MCF 10A (cell line): Measurements from ENCODE around the gene NPHS1. TPM values are rescaled to one million over a fixed set of nuclear protein-coding genes. Genes with fewer than 3 reads are reported as not detected.
"Not testable (repeated sequence)": the region's sequence is repeated elsewhere in the genome, so short reads cannot be mapped to it uniquely, and the experiment has no call there.

Experiments used
- BruUV-seq: library from RNA; stranded (reverse); fragments of 400-500 nt; replicated peaks from 2 replicates; lab custom pipeline; 2021; lab: Mats Ljungman, UMichigan
- CTCF ChIA-PET: fragments of 300-600 bp; sonication (Branson Sonifier 250); formaldehyde crosslinking; extraction: SDS; loops from one replicate; lab custom pipeline; 2021; ENCODE audit warnings: antibody characterized with exemption, inconsistent platforms; lab: Yijun Ruan, JAX
- POLR2A ChIA-PET: fragments of 300-600, 350-650 bp; sonication (Branson Sonifier 250); formaldehyde crosslinking; extraction: SDS; loops from one replicate; lab custom pipeline; 2020; ENCODE audit warnings: antibody characterized with exemption, inconsistent platforms; lab: Yijun Ruan, JAX
- DNase-seq: peaks from one replicate; pipeline ENCODE4 v3.0.0-alpha.2; 2018; ENCODE audit not compliant: unreplicated experiment
- H3K27ac Mint-ChIP-seq: one replicate; pipeline ENCODE4 v1.8.0; 2022; ENCODE audit warnings: mild to moderate bottlenecking, low read depth, mixed read lengths; ENCODE audit not compliant: unreplicated experiment
- H3K27me3 Mint-ChIP-seq: one replicate; pipeline ENCODE4 v1.8.0; 2022; ENCODE audit warnings: mixed read lengths; ENCODE audit not compliant: insufficient read depth, unreplicated experiment
- H3K36me3 Mint-ChIP-seq: one replicate; pipeline ENCODE4 v1.8.0; 2022; ENCODE audit warnings: mild to moderate bottlenecking, moderate library complexity, mixed read lengths; ENCODE audit not compliant: insufficient read depth, unreplicated experiment
- H3K4me1 Mint-ChIP-seq: one replicate; pipeline ENCODE4 v1.8.0; 2022; ENCODE audit warnings: mixed read lengths; ENCODE audit not compliant: insufficient read depth, unreplicated experiment
- H3K4me3 Mint-ChIP-seq: one replicate; pipeline ENCODE4 v1.8.0; 2022; ENCODE audit warnings: mild to moderate bottlenecking, moderate library complexity, mixed read lengths; ENCODE audit not compliant: unreplicated experiment
- H3K9me3 Mint-ChIP-seq: one replicate; pipeline ENCODE4 v1.8.0; 2022; ENCODE audit warnings: mixed read lengths; ENCODE audit not compliant: unreplicated experiment
- intact Hi-C: fragments of 100-400 bp; cut with micrococcal nuclease; formaldehyde crosslinking; loops from 2 replicates; pipeline ENCODE4 v1.14.1; 2022
- total RNA-seq: library from RNA; stranded (reverse); gene quantifications from 2 replicates; pipeline ENCODE4 v1.2.3, GENCODE V29; 2022
- TF ChIP-seq, protein P1 (sequence below): fragments of 200-600 bp; IDR thresholded peaks from one replicate; pipeline ENCODE4 v1.8.0; 2022; ENCODE audit warnings: antibody characterized with exemption, mild to moderate bottlenecking; ENCODE audit not compliant: unreplicated experiment

Gene NPHS1
- total RNA-seq, 1 experiment from 2014 or later: not detected

DNA sequence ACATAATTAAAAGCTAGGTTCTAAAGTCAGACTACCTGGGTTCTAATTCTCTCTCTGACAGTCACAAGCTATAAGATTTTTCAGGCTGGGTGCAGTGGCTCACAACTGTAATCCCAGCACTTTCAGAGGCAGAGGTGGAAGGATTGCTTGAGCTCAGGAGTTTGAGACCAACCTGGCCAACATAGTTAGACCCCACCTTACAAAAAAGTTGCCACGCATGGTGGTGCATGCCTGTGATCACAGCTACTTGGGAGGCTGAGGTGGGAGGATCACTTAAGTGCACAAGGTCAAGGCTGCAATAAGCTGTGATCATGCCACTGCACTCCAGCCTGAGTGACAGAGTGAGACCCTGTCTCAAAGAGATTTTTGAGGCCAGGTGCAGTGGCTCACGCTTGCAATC is 42.0 kb upstream of the NPHS1 start:
- TF ChIP-seq, protein P1, sequence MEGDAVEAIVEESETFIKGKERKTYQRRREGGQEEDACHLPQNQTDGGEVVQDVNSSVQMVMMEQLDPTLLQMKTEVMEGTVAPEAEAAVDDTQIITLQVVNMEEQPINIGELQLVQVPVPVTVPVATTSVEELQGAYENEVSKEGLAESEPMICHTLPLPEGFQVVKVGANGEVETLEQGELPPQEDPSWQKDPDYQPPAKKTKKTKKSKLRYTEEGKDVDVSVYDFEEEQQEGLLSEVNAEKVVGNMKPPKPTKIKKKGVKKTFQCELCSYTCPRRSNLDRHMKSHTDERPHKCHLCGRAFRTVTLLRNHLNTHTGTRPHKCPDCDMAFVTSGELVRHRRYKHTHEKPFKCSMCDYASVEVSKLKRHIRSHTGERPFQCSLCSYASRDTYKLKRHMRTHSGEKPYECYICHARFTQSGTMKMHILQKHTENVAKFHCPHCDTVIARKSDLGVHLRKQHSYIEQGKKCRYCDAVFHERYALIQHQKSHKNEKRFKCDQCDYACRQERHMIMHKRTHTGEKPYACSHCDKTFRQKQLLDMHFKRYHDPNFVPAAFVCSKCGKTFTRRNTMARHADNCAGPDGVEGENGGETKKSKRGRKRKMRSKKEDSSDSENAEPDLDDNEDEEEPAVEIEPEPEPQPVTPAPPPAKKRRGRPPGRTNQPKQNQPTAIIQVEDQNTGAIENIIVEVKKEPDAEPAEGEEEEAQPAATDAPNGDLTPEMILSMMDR: no peak
- ChIA-PET POLR2A (interaction anchor here (0.7 to 1.1 kb wide), 2 partner anchors 11 to 247 kb away, joined by 3 to 4 read pairs; no protein-coding TSS in a partner anchor), CTCF (interaction anchor here (0.7 to 2.3 kb wide), 3 partner anchors 12 to 134 kb away, joined by 4 to 13 read pairs (median 10); no protein-coding TSS in a partner anchor)
- DNase-seq: no peak
- intact Hi-C loops: no loop called here
- no TSS peak for BruUV-seq
- H3K9me3 Mint-ChIP-seq: no peaks in the 10 kb centered on the region
- H3K4me1 Mint-ChIP-seq: no peaks in the 10 kb centered on the region
- H3K36me3 Mint-ChIP-seq: peaks cover 58% of the 10 kb centered on the region
- H3K4me3 Mint-ChIP-seq: no peak overlapping the region
- no peaks in the 10 kb centered on the region for H3K27me3 Mint-ChIP-seq
- H3K27ac Mint-ChIP-seq: no peak overlapping the region

DNA sequence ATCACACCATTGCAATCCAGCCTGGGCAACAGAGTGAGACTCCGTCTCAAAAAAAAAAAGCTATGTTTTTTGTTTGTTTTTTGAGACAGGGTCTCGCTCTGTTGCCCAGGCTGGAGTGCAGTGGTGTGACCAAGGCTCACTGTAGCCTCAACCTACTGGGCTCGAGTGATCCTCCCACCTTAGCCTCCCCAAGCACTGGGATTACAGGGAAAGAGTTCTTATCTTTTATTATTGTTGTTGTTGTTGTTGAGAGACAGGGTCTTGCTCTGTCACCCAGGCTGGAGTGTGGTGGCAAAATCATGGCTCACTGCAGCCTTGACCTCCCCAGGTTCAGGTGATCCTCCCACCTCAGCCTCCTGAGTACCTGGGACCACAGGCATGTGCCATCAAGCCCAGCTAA is 39.5 kb upstream of the NPHS1 start:
- H3K9me3 Mint-ChIP-seq, H3K4me1 Mint-ChIP-seq, DNase-seq, intact Hi-C loops, H3K27me3 Mint-ChIP-seq, BruUV-seq, H3K4me3 Mint-ChIP-seq, H3K27ac Mint-ChIP-seq: not testable (repeated sequence)
- CTCF ChIA-PET: interaction anchor here (1.0 to 2.9 kb wide), 3 partner anchors 10 to 39 kb away, joined by 3 to 22 read pairs (median 5); no protein-coding TSS in a partner anchor
- POLR2A ChIA-PET: interaction anchor here (0.7 kb wide), 1 partner anchor 626 kb away, joined by 3 read pairs; no protein-coding TSS in a partner anchor
- H3K36me3 Mint-ChIP-seq: peaks cover 82% of the 10 kb centered on the region

DNA sequence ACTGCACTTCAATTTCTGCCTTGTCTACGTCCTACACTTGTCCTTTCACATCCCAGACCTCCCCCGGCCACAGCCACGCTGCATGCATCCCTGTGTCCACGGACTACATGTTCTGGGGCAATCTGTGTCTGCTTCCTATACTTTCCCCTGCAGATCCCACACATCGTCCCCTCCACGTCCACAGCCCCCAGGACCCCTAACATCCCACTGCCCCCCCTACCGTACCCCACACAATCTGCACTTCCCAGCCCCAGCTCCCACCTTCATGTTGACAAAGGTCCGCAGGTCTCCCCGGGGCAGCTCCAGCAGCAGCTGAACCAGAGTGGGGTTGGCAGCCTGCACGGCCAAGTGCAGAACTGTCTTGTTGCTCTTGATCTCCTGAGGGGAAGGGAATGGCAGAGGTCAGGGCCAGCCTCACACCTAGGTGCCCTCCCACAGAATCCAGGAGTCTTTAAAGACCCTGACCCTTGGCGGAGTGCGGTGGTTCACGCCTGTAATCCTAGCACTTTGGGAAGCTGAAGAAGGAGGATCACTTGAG is 37.9 kb upstream of the NPHS1 start:
- Mint-ChIP-seq H3K9me3 (no peaks in the 10 kb centered on the region), H3K4me1 (no peaks in the 10 kb centered on the region), H3K36me3 (peaks cover 78% of the 10 kb centered on the region), H3K4me3 (no peak overlapping the region), H3K27me3 (no peaks in the 10 kb centered on the region), H3K27ac (no peak overlapping the region)
- intact Hi-C loops: no loop called here
- DNase-seq: no peak
- TF ChIP-seq, protein P1: no peak
- POLR2A ChIA-PET: no interaction called here
- BruUV-seq: no TSS peak
- CTCF ChIA-PET: interaction anchor here (0.6 to 1.1 kb wide), 4 partner anchors 24 to 226 kb away, joined by 3 to 5 read pairs (median 3); no protein-coding TSS in a partner anchor

DNA sequence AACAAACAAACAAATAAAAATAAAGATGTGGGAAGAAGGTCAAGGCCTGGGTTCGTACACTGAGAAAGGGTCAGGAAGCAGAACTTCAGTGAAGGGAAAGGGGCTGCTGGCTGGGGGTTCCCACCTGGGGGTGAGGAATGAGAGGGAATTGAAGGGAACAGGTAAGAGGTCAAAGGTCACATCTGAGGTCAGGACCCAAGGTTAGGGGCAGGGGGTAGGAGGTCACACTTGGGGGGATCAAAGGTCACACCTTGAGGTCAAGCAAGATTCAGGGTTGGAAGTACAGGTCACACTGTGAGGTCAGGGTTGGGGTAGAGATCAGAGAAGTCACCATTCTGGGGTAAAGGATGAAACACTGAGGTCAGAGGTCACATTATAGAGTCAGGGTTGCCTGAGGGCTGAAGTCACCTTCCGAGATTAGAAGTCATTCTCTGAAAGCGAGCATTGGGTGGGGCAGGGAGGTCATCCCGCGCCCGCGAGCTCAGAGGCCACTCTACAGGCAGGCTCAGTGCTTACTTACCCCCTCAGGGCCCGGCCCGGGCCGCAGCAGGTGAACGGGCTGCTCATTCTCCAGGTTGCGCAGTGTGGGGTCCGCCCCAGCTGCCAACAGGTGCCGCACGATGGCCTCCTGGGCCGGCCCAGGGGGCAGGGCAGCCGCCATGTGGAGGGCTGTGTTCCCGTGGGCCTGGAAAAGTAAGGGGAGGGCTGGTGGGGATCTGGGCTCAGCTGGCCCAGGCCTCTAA is 37.2 kb upstream of the NPHS1 start:
- Mint-ChIP-seq H3K27me3 (no peaks in the 10 kb centered on the region), H3K9me3 (no peaks in the 10 kb centered on the region), H3K27ac (no peak overlapping the region), H3K4me3 (no peak overlapping the region), H3K4me1 (no peaks in the 10 kb centered on the region), H3K36me3 (peaks cover 72% of the 10 kb centered on the region)
- no peak for DNase-seq
- ChIA-PET CTCF (interaction anchor here (0.6 to 1.1 kb wide), 2 partner anchors 43 to 85 kb away, joined by 3 read pairs; no protein-coding TSS in a partner anchor), POLR2A (interaction anchor here (0.9 kb wide), 1 partner anchor 97 kb away, joined by 3 read pairs; no protein-coding TSS in a partner anchor)
- no TSS peak for BruUV-seq
- intact Hi-C loops: loop anchor here (10.0 kb wide), 1 partner anchor 225 kb away; the partner anchor contains the start of genes OVOL3, POLR2I and TBCB
- TF ChIP-seq, protein P1: no peak
